Measurements from ENCODE around the gene AKAP1.

AKAP1 gene

GRCh38 chr17:57138030-57138911 is 53.2 kb downstream of the AKAP1 start:
- no peak for TF ChIP-seq Cebpa-rat (IDR thresholded peaks at IDR 0.05)
- Histone ChIP-seq H3K4me2 (peak overlapping the region; percentile 93), H3K27ac (peak overlapping the region; percentile 84), H3K9me3 (no peaks in the 10 kb centered on the region), H4K20me1 (no peaks in the 10 kb centered on the region), H3K36me3 (no peaks in the 10 kb centered on the region), H3K27me3 (no peaks in the 10 kb centered on the region), H3K4me3 (no peak overlapping the region), H3K9ac (peak overlapping the region; percentile 63), H3K4me1 (peaks cover 100% of the 10 kb centered on the region)

- Histone ChIP-seq H3K36me3 (no peaks in the 10 kb centered on the region), H3K27me3 (no peaks in the 10 kb centered on the region), H3K4me2 (peak overlapping the region; percentile 93), H3K9ac (no peak overlapping the region), H3K9me3 (no peaks in the 10 kb centered on the region), H3K4me1 (peaks cover 100% of the 10 kb centered on the region), H3K27ac (peak overlapping the region; percentile 84), H3K4me3 (no peak overlapping the region), H4K20me1 (no peaks in the 10 kb centered on the region)
- no peak for TF ChIP-seq Cebpa-rat (IDR thresholded peaks at IDR 0.05)
Observed at GRCh38 chr17:57138956-57139576, 54.0 kb downstream of the AKAP1 start.

GRCh38 chr17:57140316-57140715 is 55.3 kb downstream of the AKAP1 start:
- H3K4me1 ChIP-seq = peaks cover 100% of the 10 kb centered on the region
- peak overlapping the region; percentile 93 for H3K4me2 ChIP-seq
- peak overlapping the region; percentile 45; the same call in 1 of the 2 replicates for H3K9ac ChIP-seq
- H3K27me3 ChIP-seq = no peaks in the 10 kb centered on the region
- no peaks in the 10 kb centered on the region for H4K20me1 ChIP-seq
- H3K9me3 ChIP-seq = no peaks in the 10 kb centered on the region
- no peaks in the 10 kb centered on the region for H3K36me3 ChIP-seq
- peak overlapping the region; percentile 65 for H3K27ac ChIP-seq
- no peak overlapping the region for H3K4me3 ChIP-seq
- TF ChIP-seq Cebpa-rat (IDR thresholded peaks at IDR 0.05) = no peak

GRCh38 chr17:57142925-57143324 is 57.9 kb downstream of the AKAP1 start:
- Histone ChIP-seq H3K4me2 (peak overlapping the region; percentile 68), H3K36me3 (no peaks in the 10 kb centered on the region), H3K27me3 (no peaks in the 10 kb centered on the region), H3K27ac (peak overlapping the region; percentile 74), H4K20me1 (no peaks in the 10 kb centered on the region), H3K4me3 (no peak overlapping the region), H3K4me1 (peaks cover 97% of the 10 kb centered on the region), H3K9me3 (peaks cover 4% of the 10 kb centered on the region; the same call in 1 of the 2 replicates), H3K9ac (no peak overlapping the region)
- no peak for TF ChIP-seq Cebpa-rat (IDR thresholded peaks at IDR 0.05)

GRCh38 chr17:57143361-57143760 is 58.3 kb downstream of the AKAP1 start:
- Histone ChIP-seq H3K9ac (no peak overlapping the region; the same call in 1 of the 2 replicates), H4K20me1 (no peaks in the 10 kb centered on the region), H3K4me3 (no peak overlapping the region), H3K9me3 (peaks cover 8% of the 10 kb centered on the region), H3K36me3 (no peaks in the 10 kb centered on the region), H3K27ac (peak overlapping the region; percentile 74), H3K4me1 (peaks cover 93% of the 10 kb centered on the region), H3K4me2 (peak overlapping the region; percentile 68), H3K27me3 (no peaks in the 10 kb centered on the region)
- TF ChIP-seq Cebpa-rat (IDR thresholded peaks at IDR 0.05) = no peak

- H3K4me2 ChIP-seq = peak overlapping the region; percentile 68
- H4K20me1 ChIP-seq = no peaks in the 10 kb centered on the region
- H3K9me3 ChIP-seq = peaks cover 14% of the 10 kb centered on the region
- H3K27me3 ChIP-seq = no peaks in the 10 kb centered on the region
- peaks cover 87% of the 10 kb centered on the region for H3K4me1 ChIP-seq
- TF ChIP-seq Cebpa-rat (IDR thresholded peaks at IDR 0.05) = no peak
- H3K9ac ChIP-seq = no peak overlapping the region; the same call in 1 of the 2 replicates
- H3K4me3 ChIP-seq = no peak overlapping the region
- peak overlapping the region; percentile 74 for H3K27ac ChIP-seq
- H3K36me3 ChIP-seq = no peaks in the 10 kb centered on the region
Observed at GRCh38 chr17:57143919-57144318, 58.9 kb downstream of the AKAP1 start.

- Histone ChIP-seq H3K9me3 (peaks cover 20% of the 10 kb centered on the region), H3K4me2 (peak overlapping the region; percentile 68), H3K36me3 (no peaks in the 10 kb centered on the region), H3K27me3 (no peaks in the 10 kb centered on the region), H3K27ac (peak overlapping the region; percentile 74), H3K4me3 (0 out of 2 replicates have a peak overlapping the region, but pooled peaks have one; percentile 16), H3K4me1 (peaks cover 81% of the 10 kb centered on the region), H4K20me1 (no peaks in the 10 kb centered on the region), H3K9ac (peak overlapping the region; percentile 51)
- TF ChIP-seq Cebpa-rat (IDR thresholded peaks at IDR 0.05) = no peak
Observed at GRCh38 chr17:57144567-57144966, 59.5 kb downstream of the AKAP1 start.

- no peaks in the 10 kb centered on the region for H3K27me3 ChIP-seq
- no peaks in the 10 kb centered on the region for H3K36me3 ChIP-seq
- H3K4me3 ChIP-seq = peak overlapping the region; percentile 16; the same call in 1 of the 2 replicates
- peak overlapping the region; percentile 68 for H3K4me2 ChIP-seq
- TF ChIP-seq Cebpa-rat (IDR thresholded peaks at IDR 0.05) = no peak
- H4K20me1 ChIP-seq = no peaks in the 10 kb centered on the region
- peak overlapping the region; percentile 51 for H3K9ac ChIP-seq
- H3K9me3 ChIP-seq = peaks cover 28% of the 10 kb centered on the region
- H3K4me1 ChIP-seq = peaks cover 73% of the 10 kb centered on the region
- peak overlapping the region; percentile 74 for H3K27ac ChIP-seq
Observed at GRCh38 chr17:57145347-57145746, 60.3 kb downstream of the AKAP1 start.

GRCh38 chr17:57146273-57146672 is 61.2 kb downstream of the AKAP1 start:
- TF ChIP-seq Cebpa-rat (IDR thresholded peaks at IDR 0.05) = no peak
- no peaks in the 10 kb centered on the region for H4K20me1 ChIP-seq
- no peaks in the 10 kb centered on the region for H3K27me3 ChIP-seq
- peaks cover 38% of the 10 kb centered on the region for H3K9me3 ChIP-seq
- peaks cover 64% of the 10 kb centered on the region for H3K4me1 ChIP-seq
- peak overlapping the region; percentile 74 for H3K27ac ChIP-seq
- peak overlapping the region; percentile 68 for H3K4me2 ChIP-seq
- no peaks in the 10 kb centered on the region for H3K36me3 ChIP-seq
- H3K4me3 ChIP-seq = no peak overlapping the region
- peak overlapping the region; percentile 54; the same call in 1 of the 2 replicates for H3K9ac ChIP-seq

GRCh38 chr17:57151798-57152197 is 66.8 kb downstream of the AKAP1 start:
- no peaks in the 10 kb centered on the region for H4K20me1 ChIP-seq
- H3K27me3 ChIP-seq = no peaks in the 10 kb centered on the region
- H3K36me3 ChIP-seq = no peaks in the 10 kb centered on the region
- no peak overlapping the region for H3K4me2 ChIP-seq
- TF ChIP-seq Cebpa-rat (IDR thresholded peaks at IDR 0.05) = no peak
- peaks cover 13% of the 10 kb centered on the region for H3K4me1 ChIP-seq
- H3K27ac ChIP-seq = no peak overlapping the region
- no peak overlapping the region for H3K9ac ChIP-seq
- H3K4me3 ChIP-seq = no peak overlapping the region
- peaks cover 61% of the 10 kb centered on the region for H3K9me3 ChIP-seq
